KMS-11 (cell line): ENCODE data around the gene PIGS.

Experiments
- H2AFZ ChIP-seq: fragments of 200-600 bp; sonication (generic); 2 replicates; pipeline ENCODE4 v1.6.1; 2016; ENCODE audit warnings: antibody characterized with exemption, mixed run types, low read depth
- H3K27ac ChIP-seq: fragments of 200-600 bp; sonication (generic); 2 replicates; pipeline ENCODE4 v1.6.1; 2016; ENCODE audit warnings: mild to moderate bottlenecking, mixed run types
- H3K27me3 ChIP-seq: fragments of 200-600 bp; sonication (generic); 2 replicates; pipeline ENCODE4 v1.6.1; 2017; ENCODE audit warnings: mild to moderate bottlenecking, low read depth, mixed run types, moderate library complexity; ENCODE audit not compliant: insufficient read depth
- H3K36me3 ChIP-seq: fragments of 200-600 bp; sonication (generic); 2 replicates; pipeline ENCODE4 v1.6.1; 2017; ENCODE audit warnings: mild to moderate bottlenecking, mixed run types; ENCODE audit not compliant: insufficient read depth
- H3K4me1 ChIP-seq: fragments of 200-600 bp; sonication (generic); 2 replicates; pipeline ENCODE4 v1.6.1; 2016; ENCODE audit warnings: mild to moderate bottlenecking, low read depth, mixed run types; ENCODE audit not compliant: poor library complexity, severe bottlenecking
- H3K4me2 ChIP-seq: fragments of 200-600 bp; sonication (generic); 2 replicates; pipeline ENCODE4 v1.7.0; 2016; ENCODE audit warnings: mild to moderate bottlenecking, mixed run types
- H3K4me3 ChIP-seq: fragments of 200-600 bp; sonication (generic); IDR thresholded peaks from 2 replicates; pipeline ENCODE4 v1.6.1; 2017; ENCODE audit warnings: low read depth, low read length, mixed read lengths; ENCODE audit not compliant: insufficient read depth
- H3K79me2 ChIP-seq: fragments of 200-600 bp; sonication (generic); 2 replicates; pipeline ENCODE4 v1.6.1; 2016; ENCODE audit warnings: low read depth, mixed run types; ENCODE audit not compliant: insufficient read depth
- H3K9ac ChIP-seq: fragments of 200-600 bp; sonication (generic); 2 replicates; pipeline ENCODE4 v1.6.1; 2016; ENCODE audit warnings: mild to moderate bottlenecking, mixed run types
- H4K20me1 ChIP-seq: fragments of 200-600 bp; sonication (generic); 2 replicates; pipeline ENCODE4 v1.6.1; 2016; ENCODE audit warnings: mild to moderate bottlenecking, mixed run types; ENCODE audit not compliant: insufficient read depth
- CTCF ChIP-seq: fragments of 200-600 bp; sonication (generic); conservative IDR thresholded peaks from 2 replicates; pipeline ENCODE4 v1.6.1; 2017; ENCODE audit warnings: low read depth, mild to moderate bottlenecking, antibody characterized with exemption, low read length, moderate library complexity, mixed read lengths

PIGS gene

GRCh38 chr17:28571361-28572122 lies at the start of gene PIGS:
TSS of gene PIGS (minus strand) at chr17:28571524. CDS start at chr17:28571496, 28 bp downstream.
- peak within 1 kb of the TSS; percentile 34 for H3K27ac ChIP-seq
- H4K20me1 ChIP-seq: no peaks in the 10 kb centered on the region
- H3K4me2 ChIP-seq: peak within 1 kb of the TSS; percentile 85
- H3K79me2 ChIP-seq: peaks cover 42% of the 10 kb centered on the region
- no peak for TF ChIP-seq CTCF
- H3K4me1 ChIP-seq: peaks cover 34% of the 10 kb centered on the region
- H2AFZ ChIP-seq: peak within 1 kb of the TSS; percentile 89
- H3K4me3 ChIP-seq: peak within 1 kb of the TSS; percentile 17
- H3K27me3 ChIP-seq: no peaks in the 10 kb centered on the region
- no peaks in the 10 kb centered on the region for H3K36me3 ChIP-seq
- H3K9ac ChIP-seq: peak within 1 kb of the TSS; percentile 57; the same call in 1 of the 2 replicates

GRCh38 chr17:28620010-28620409 lies 48.7 kb upstream of the PIGS start:
- H3K4me1 ChIP-seq: no peaks in the 10 kb centered on the region
- H3K27ac ChIP-seq: no peak overlapping the region
- no peak overlapping the region for H3K9ac ChIP-seq
- no peaks in the 10 kb centered on the region for H3K79me2 ChIP-seq
- TF ChIP-seq CTCF: no peak
- H3K36me3 ChIP-seq: peaks cover 27% of the 10 kb centered on the region; the same call in 1 of the 2 replicates
- no peak overlapping the region for H3K4me3 ChIP-seq
- no peaks in the 10 kb centered on the region for H3K27me3 ChIP-seq
- no peak overlapping the region for H3K4me2 ChIP-seq
- no peaks in the 10 kb centered on the region for H4K20me1 ChIP-seq
- H2AFZ ChIP-seq: no peak overlapping the region

- Histone ChIP-seq H3K27ac (no peak overlapping the region), H4K20me1 (no peaks in the 10 kb centered on the region), H3K4me3 (no peak overlapping the region), H3K4me1 (no peaks in the 10 kb centered on the region), H3K9ac (no peak overlapping the region), H3K36me3 (peaks cover 29% of the 10 kb centered on the region; the same call in 1 of the 2 replicates), H3K4me2 (no peak overlapping the region), H2AFZ (no peak overlapping the region), H3K79me2 (no peaks in the 10 kb centered on the region), H3K27me3 (no peaks in the 10 kb centered on the region)
- no peak for TF ChIP-seq CTCF
Observed at GRCh38 chr17:28618464-28618863, 47.1 kb upstream of the PIGS start.

- H2AFZ ChIP-seq: no peak overlapping the region
- TF ChIP-seq CTCF: no peak
- no peaks in the 10 kb centered on the region for H3K27me3 ChIP-seq
- H3K9ac ChIP-seq: no peak overlapping the region
- no peak overlapping the region for H3K4me3 ChIP-seq
- no peak overlapping the region for H3K27ac ChIP-seq
- H3K4me2 ChIP-seq: no peak overlapping the region
- H3K4me1 ChIP-seq: no peaks in the 10 kb centered on the region
- H3K36me3 ChIP-seq: peaks cover 29% of the 10 kb centered on the region; the same call in 1 of the 2 replicates
- no peaks in the 10 kb centered on the region for H3K79me2 ChIP-seq
- H4K20me1 ChIP-seq: no peaks in the 10 kb centered on the region
Observed at GRCh38 chr17:28616281-28616680, 45.0 kb upstream of the PIGS start.
